Measurements from ENCODE around the gene CACNB2.

- no peak for TF ChIP-seq POLR2A (IDR thresholded peaks at IDR 0.05; ENCODE audit: low read depth, low read length)
- no peak for TF ChIP-seq TAF1 (IDR thresholded peaks at IDR 0.05; ENCODE audit: low read depth, low read length)
- no peak for TF ChIP-seq POLR2AphosphoS5 (IDR thresholded peaks at IDR 0.05; ENCODE audit: low read depth, low read length)
- no peak for TF ChIP-seq POU2F2 (IDR thresholded peaks at IDR 0.05; ENCODE audit: low read depth, low read length)
- TF ChIP-seq SPI1 (IDR thresholded peaks at IDR 0.05; ENCODE audit: low read depth, low read length): no peak
Measured at GRCh38 chr10:18567343-18567856, 427.2 kb downstream of the CACNB2 start.
